Loucy (cell line): ENCODE data around the gene CD300LG.

Experiments
- H2AFZ ChIP-seq: fragments of 200-600 bp; sonication (generic); 2 replicates; pipeline ENCODE4 v1.6.0; 2016; ENCODE audit warnings: antibody characterized with exemption, mild to moderate bottlenecking, low read length, moderate library complexity
- H3F3A ChIP-seq: fragments of 200-600 bp; 2 replicates; pipeline ENCODE4 v1.6.0; 2016; ENCODE audit warnings: antibody characterized with exemption, low read depth, mild to moderate bottlenecking
- H3K27me3 ChIP-seq: fragments of 200-600 bp; sonication (generic); 2 replicates; pipeline ENCODE4 v1.6.1; 2014; ENCODE audit warnings: low read length, mild to moderate bottlenecking; ENCODE audit not compliant: insufficient read depth, poor library complexity, severe bottlenecking
- H3K36me3 ChIP-seq: fragments of 200-600 bp; sonication (generic); 2 replicates; pipeline ENCODE4 v1.6.1; 2016; ENCODE audit warnings: low read length; ENCODE audit not compliant: insufficient read depth
- H3K4me1 ChIP-seq: fragments of 200-600 bp; sonication (generic); 2 replicates; pipeline ENCODE4 v1.5.1; 2014; ENCODE audit warnings: low read length, mild to moderate bottlenecking; ENCODE audit not compliant: insufficient read depth, poor library complexity, severe bottlenecking
- H3K4me2 ChIP-seq: fragments of 200-600 bp; sonication (generic); 2 replicates; pipeline ENCODE4 v1.6.0; 2014; ENCODE audit warnings: antibody characterized with exemption, low read length, low read depth, mild to moderate bottlenecking; ENCODE audit not compliant: poor library complexity, severe bottlenecking
- H3K4me3 ChIP-seq: fragments of 200-600 bp; sonication (generic); 2 replicates; pipeline ENCODE4 v1.5.1; 2014; ENCODE audit warnings: low read length, mild to moderate bottlenecking, mixed read lengths; ENCODE audit not compliant: poor library complexity, severe bottlenecking
- H3K79me2 ChIP-seq: fragments of 200-600 bp; sonication (generic); 2 replicates; pipeline ENCODE4 v1.6.1; 2014; ENCODE audit warnings: low read length; ENCODE audit not compliant: insufficient read depth
- H3K9ac ChIP-seq: fragments of 200-600 bp; sonication (generic); 2 replicates; pipeline ENCODE4 v1.6.0; 2014; ENCODE audit warnings: mild to moderate bottlenecking, low read depth, low read length, moderate library complexity; ENCODE audit not compliant: poor library complexity, severe bottlenecking
- H3K9me2 ChIP-seq: fragments of 200-600 bp; sonication (generic); replicated peaks from 2 replicates; pipeline ENCODE4 v1.6.1; 2016; ENCODE audit warnings: low read depth, low read length, mixed read lengths
- H3K9me3 ChIP-seq: fragments of 200-600 bp; sonication (generic); 2 replicates; pipeline ENCODE4 v1.6.1; 2014; ENCODE audit warnings: mild to moderate bottlenecking, antibody characterized with exemption, low read length, low read depth; ENCODE audit not compliant: insufficient read depth
- H4K20me1 ChIP-seq: fragments of 200-600 bp; sonication (generic); 2 replicates; pipeline ENCODE4 v1.6.0; 2014; ENCODE audit warnings: antibody characterized with exemption, low read length, mild to moderate bottlenecking; ENCODE audit not compliant: insufficient read depth, poor library complexity, severe bottlenecking
- EZH2phosphoT487 ChIP-seq: fragments of 200-600 bp; IDR thresholded peaks from 2 replicates; pipeline ENCODE4 v1.6.1; 2018; ENCODE audit warnings: antibody characterized with exemption, mild to moderate bottlenecking, moderate library complexity, borderline replicate concordance
- TF ChIP-seq, protein P1 (sequence below): fragments of 200-600 bp; sonication (generic); conservative IDR thresholded peaks from 2 replicates; pipeline ENCODE4 v1.5.1; 2014; ENCODE audit warnings: mild to moderate bottlenecking, antibody characterized with exemption, low read length

CD300LG gene

DNA sequence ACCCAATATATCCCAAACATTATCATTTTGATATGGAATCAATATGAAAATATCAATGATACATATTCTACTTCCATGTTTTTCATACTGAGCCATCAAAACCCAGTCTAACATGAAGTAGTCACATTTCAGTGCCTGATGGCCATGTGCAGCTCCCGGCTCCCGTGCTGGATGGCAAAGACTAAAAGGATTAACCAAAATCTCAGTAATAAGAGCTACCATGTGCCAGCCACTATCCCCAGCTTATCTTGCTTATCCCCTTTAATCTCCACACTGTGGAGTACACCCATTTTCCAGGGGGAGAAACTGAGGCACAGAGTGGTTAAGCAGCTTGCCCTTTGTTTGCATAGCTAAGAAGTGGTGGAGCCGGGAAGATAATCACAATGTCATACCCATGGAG, 9.2 kb downstream of the CD300LG start:
- Histone ChIP-seq H3K27me3 (no peaks in the 10 kb centered on the region), H3K9me2 (no peaks in the 10 kb centered on the region), H3K9me3 (no peaks in the 10 kb centered on the region), H3F3A (no peaks in the 10 kb centered on the region), H3K4me3 (no peak overlapping the region), H3K4me1 (no peaks in the 10 kb centered on the region), H3K9ac (no peak overlapping the region), H4K20me1 (no peaks in the 10 kb centered on the region), H3K4me2 (no peak overlapping the region), H3K36me3 (no peaks in the 10 kb centered on the region), H2AFZ (no peak overlapping the region), H3K79me2 (no peaks in the 10 kb centered on the region)
- TF ChIP-seq, protein P1, sequence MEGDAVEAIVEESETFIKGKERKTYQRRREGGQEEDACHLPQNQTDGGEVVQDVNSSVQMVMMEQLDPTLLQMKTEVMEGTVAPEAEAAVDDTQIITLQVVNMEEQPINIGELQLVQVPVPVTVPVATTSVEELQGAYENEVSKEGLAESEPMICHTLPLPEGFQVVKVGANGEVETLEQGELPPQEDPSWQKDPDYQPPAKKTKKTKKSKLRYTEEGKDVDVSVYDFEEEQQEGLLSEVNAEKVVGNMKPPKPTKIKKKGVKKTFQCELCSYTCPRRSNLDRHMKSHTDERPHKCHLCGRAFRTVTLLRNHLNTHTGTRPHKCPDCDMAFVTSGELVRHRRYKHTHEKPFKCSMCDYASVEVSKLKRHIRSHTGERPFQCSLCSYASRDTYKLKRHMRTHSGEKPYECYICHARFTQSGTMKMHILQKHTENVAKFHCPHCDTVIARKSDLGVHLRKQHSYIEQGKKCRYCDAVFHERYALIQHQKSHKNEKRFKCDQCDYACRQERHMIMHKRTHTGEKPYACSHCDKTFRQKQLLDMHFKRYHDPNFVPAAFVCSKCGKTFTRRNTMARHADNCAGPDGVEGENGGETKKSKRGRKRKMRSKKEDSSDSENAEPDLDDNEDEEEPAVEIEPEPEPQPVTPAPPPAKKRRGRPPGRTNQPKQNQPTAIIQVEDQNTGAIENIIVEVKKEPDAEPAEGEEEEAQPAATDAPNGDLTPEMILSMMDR, result no peak
- no peak for TF ChIP-seq EZH2phosphoT487

DNA sequence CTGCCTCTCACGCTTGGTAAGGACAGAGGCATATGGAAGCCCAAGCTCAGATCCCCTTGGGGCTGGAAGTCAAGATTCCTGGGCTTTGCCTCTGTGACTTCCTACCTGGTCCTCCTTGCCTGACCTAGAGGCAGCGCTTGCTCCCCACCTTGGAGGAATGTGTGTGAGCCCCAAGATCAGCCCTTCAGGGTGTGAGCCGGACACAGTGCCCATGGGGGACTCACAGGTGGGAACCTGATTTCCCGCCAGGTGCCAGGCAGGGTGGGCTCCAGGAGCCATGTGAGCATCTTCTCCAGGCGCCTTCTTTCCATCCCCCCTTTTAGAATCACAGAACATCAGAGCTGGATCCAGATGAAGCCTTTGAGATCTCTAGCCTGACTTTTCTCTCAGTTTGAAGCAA, 10.2 kb downstream of the CD300LG start:
- no peaks in the 10 kb centered on the region for H3K27me3 ChIP-seq
- no peaks in the 10 kb centered on the region for H3F3A ChIP-seq
- H3K4me2 ChIP-seq, result no peak overlapping the region
- no peaks in the 10 kb centered on the region for H3K9me2 ChIP-seq
- no peak overlapping the region for H2AFZ ChIP-seq
- H3K9ac ChIP-seq, result no peak overlapping the region
- TF ChIP-seq EZH2phosphoT487, result no peak
- TF ChIP-seq, protein P1, result no peak
- no peaks in the 10 kb centered on the region for H3K79me2 ChIP-seq
- H4K20me1 ChIP-seq, result no peaks in the 10 kb centered on the region
- no peaks in the 10 kb centered on the region for H3K4me1 ChIP-seq
- no peak overlapping the region for H3K4me3 ChIP-seq
- H3K36me3 ChIP-seq, result no peaks in the 10 kb centered on the region
- no peaks in the 10 kb centered on the region for H3K9me3 ChIP-seq

DNA sequence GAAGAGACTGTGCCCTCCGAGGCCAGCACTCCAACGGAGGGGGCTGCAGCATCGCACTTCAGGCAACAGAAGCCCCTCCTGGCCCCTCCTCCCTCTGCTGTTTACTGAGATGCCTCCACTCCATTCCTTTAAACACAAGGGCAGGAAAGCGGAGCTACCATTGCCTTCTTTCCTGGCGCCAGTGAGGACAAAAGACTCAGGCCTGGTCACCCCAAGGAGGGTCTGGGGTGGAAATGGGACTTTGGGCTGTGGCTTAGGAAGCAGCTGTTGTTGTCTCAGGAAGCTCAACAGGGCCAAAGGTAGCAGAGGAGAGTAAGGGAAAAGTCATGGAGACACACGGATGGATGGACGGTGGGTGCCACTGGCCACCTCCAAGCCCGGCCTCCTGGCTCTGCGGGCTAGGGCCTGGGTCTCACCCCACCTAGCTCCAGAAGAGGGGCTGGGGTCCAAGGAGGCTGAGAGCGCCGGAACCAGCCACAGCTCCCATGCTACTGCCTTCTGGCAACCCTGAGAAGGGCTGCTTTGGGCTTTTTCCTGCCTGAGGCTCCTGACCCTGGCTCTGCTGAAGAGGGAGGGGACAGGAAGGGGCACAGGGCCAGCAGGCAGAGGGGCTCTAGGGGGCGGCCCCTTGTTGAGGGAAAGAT, 11.1 kb downstream of the CD300LG start:
- no peak for TF ChIP-seq EZH2phosphoT487
- TF ChIP-seq, protein P1, result no peak
- H3K79me2 ChIP-seq, result no peaks in the 10 kb centered on the region
- H3K9me3 ChIP-seq, result no peaks in the 10 kb centered on the region
- H3K9me2 ChIP-seq, result no peaks in the 10 kb centered on the region
- H3K27me3 ChIP-seq, result no peaks in the 10 kb centered on the region
- no peaks in the 10 kb centered on the region for H3K4me1 ChIP-seq
- H3K9ac ChIP-seq, result no peak overlapping the region
- no peak overlapping the region for H3K4me2 ChIP-seq
- no peak overlapping the region for H2AFZ ChIP-seq
- no peaks in the 10 kb centered on the region for H3K36me3 ChIP-seq
- no peaks in the 10 kb centered on the region for H3F3A ChIP-seq
- H3K4me3 ChIP-seq, result no peak overlapping the region
- no peaks in the 10 kb centered on the region for H4K20me1 ChIP-seq
